Measurements from ENCODE around the gene TMEM243.

The TMEM243 gene

DNA sequence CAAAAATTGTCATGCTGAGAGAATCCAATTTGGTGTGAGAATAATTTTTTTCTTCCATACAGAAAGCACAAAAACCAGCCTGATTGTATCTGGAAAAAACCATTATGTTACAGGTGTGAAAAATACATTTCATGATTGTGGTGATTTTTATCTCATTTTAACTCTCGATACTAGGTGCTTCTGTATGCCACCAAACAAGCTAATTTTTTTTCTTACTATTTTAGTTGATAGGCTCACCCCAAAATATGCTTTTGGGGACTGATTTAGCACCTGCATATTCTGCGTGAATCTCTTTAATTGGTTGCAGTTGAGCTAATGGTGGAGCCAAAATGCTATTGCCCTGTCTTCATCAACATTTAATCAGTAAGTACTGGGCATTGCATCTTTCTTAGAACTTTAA, 65.4 kb downstream of the TMEM243 start:
- H3K27ac Mint-ChIP-seq: peak overlapping the region; percentile 46
- DNase-seq (ENCODE audit: low spot score in 2 of 2): no peak
- no peaks in the 10 kb centered on the region for H3K9me3 Mint-ChIP-seq
- ATAC-seq: no peak
- H3K4me3 Mint-ChIP-seq: peak overlapping the region; percentile 87
- peaks cover 39% of the 10 kb centered on the region for H3K4me1 Mint-ChIP-seq
- H3K36me3 Mint-ChIP-seq: peaks cover 59% of the 10 kb centered on the region

DNA sequence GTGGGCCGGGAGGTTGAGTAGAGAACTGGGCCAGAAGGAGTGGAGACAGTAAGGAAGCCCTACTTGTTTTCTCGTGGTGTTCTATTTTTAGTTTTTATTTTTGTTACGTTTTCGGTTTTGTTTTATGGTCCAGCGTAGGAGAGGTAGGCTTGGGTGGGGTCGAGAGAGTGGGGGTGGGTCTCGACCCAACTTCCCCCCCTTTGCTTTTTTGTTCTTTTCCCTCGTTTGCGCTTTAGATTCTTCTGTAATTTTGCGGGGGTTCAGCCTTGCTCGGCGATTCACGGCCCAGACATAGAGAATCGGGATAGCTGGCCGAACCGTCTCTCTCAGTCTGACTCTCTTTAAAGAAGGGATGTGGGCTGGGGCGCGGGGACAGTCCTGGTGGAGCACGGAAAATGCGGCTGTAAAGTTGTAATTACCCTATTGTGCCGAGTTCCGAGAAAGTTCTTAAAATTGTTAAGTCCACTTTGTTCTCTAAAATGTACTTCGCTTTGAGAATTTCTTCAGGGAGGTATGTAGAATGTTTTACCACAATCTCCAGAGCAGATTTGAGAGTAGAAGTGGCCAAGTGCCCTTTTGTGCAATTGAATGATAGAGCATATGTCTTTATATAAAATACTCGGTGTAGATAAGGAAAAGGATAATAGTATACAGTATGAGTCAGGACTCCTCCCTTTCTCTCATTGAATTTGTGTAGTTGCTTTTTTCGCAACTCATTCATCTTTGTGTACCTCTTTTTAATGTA, 66.5 kb downstream of the TMEM243 start:
- DNase-seq (ENCODE audit: low spot score in 2 of 2) (peak; percentile 16 to 66), ATAC-seq (peak; percentile 48)
- H3K36me3 Mint-ChIP-seq: peaks cover 55% of the 10 kb centered on the region
- H3K27ac Mint-ChIP-seq: peak overlapping the region; percentile 94
- peak overlapping the region; percentile 87 for H3K4me3 Mint-ChIP-seq
- no peaks in the 10 kb centered on the region for H3K9me3 Mint-ChIP-seq
- H3K4me1 Mint-ChIP-seq: peaks cover 39% of the 10 kb centered on the region

DNA sequence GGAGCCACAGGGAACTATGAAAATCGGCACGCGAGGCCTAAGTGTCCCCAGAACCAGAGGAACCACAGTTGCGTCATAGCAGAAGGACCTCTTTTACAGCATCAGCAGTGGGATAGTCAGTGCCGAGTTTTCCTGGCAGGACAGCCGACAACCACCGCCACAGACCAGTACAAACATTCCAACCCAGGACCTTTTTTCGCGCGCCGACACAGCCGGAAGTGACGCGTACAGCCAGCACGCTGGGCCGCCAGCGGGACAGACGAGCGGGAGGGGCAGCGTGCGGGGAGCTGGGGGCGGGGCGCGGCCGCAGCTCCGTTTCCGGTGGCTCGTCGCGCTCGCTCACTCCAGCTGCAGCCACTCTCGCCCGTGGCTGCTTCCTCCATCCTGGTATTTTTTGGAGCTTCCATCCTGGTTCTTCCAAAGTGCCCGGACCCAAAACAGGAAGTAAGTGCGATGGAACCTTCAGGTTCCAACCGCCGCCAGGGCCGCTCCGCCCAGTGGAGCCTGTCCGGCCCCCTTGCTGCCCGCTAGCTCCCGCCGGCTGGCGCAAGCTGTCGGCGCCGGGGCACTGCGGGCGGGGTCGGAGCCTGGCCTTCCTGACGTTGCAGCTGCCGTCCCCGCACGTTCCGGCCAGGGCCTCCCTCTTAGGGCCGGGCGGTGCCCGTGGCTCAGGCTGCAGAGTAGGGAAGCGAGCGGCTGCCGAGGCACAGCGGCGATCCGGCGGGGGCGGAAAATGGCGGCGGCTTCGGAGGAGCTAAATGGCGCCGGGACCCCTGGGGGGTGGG, 67.2 kb downstream of the TMEM243 start, which contains the start of gene DMTF1:
DMTF1 (plus strand) TSS at position 342 of the 785 bp plus-strand sequence. CDS start 12,489 bp downstream, outside the sequence.
- peak; percentile 77 to 91 for DNase-seq (ENCODE audit: low spot score in 2 of 2)
- Mint-ChIP-seq H3K4me3 (peak within 1 kb of the TSS; percentile 87), H3K9me3 (no peaks in the 10 kb centered on the region), H3K4me1 (peaks cover 36% of the 10 kb centered on the region), H3K27ac (peak within 1 kb of the TSS; percentile 94), H3K36me3 (peaks cover 49% of the 10 kb centered on the region)
- ATAC-seq: peak; percentile 93

DNA sequence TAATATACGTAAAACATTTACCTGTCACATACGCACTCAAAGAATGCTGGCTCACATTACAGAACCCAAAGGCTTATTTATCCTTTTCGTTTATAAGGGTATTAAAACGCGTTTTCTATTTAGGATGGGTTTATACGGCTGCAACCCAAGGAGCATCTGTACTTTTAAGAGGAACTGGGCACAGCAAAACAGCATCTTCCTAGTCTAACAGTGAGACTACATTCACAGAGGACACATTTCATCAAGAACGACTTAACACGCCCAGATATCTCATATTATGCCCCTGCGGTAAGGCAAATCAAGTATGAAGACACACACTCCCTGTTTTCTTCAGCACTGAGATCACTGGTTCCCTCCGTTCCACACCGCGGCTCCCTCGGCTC, 67.8 kb downstream of the TMEM243 start:
- peak overlapping the region; percentile 87 for H3K4me3 Mint-ChIP-seq
- H3K4me1 Mint-ChIP-seq: peaks cover 30% of the 10 kb centered on the region
- H3K9me3 Mint-ChIP-seq: no peaks in the 10 kb centered on the region
- peak; percentile 46 for ATAC-seq
- DNase-seq (ENCODE audit: low spot score in 2 of 2): no peak
- peaks cover 45% of the 10 kb centered on the region for H3K36me3 Mint-ChIP-seq
- H3K27ac Mint-ChIP-seq: peak overlapping the region; percentile 94

DNA sequence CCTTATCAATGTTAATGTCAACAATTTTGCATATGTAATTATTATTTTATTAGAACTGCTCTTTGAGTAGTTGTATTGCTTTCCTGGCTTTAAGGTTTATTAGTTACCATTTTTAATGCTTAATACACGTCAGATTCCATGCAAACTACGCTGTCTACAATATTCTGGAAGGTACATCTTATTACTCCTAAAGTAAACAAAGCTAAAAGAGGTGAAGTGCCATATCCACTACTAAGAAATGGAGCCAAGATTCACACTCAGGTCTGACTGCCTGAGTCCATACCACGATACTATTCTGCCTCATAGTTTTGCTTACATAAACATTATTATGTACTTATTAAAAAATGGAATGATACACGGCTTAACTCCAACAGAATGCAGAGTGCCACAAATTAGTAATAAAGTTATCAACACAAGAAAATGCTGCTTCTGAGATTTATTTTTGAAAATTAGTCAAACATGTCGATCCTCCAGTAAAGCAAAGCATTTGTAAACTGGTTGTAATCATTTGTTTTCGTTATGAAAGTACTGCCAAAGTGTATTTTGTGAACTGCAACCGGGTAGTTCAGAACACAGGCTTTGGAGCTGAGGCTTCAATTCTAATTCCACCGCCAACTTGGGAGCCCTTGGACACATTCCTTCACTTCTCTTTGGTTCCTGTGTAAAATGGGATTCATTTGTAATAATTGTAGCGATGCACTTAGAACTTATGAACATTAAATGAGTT, 68.4 kb downstream of the TMEM243 start:
- Mint-ChIP-seq H3K27ac (peak overlapping the region; percentile 94), H3K36me3 (peaks cover 39% of the 10 kb centered on the region), H3K4me3 (peak overlapping the region; percentile 87), H3K9me3 (no peaks in the 10 kb centered on the region), H3K4me1 (peaks cover 25% of the 10 kb centered on the region)
- ATAC-seq (no peak), DNase-seq (ENCODE audit: low spot score in 2 of 2) (no peak)

DNA sequence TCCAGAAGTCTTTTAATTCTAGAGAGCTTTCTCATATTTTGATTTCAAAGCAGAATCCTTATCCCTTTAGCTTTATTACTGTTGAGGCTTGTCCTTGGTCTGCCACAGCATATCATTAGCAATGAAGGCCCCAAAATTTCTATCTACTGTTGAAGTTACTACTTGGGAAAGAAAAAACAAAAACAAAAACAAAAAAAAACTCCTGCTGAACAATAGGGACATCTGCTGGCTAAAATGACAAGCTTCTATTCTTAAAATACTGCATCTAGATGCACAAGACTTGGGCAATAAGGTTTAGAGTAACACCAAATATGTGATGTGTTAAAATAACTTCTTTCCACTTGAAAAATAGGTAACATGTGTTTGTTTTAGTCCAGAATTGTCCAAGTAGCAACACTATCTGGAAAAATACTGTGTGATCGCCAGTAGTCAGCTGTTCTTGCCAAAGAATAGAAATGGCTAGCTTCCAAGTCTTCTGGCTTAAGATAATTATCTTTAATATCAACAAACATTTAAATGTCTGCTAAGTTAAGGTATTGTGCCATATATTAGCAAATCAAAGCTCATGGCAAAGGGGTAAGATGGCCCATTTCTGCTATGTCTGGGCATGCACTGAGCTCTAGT, 71.1 kb downstream of the TMEM243 start:
- no peak for ATAC-seq
- H3K4me3 Mint-ChIP-seq: no peak overlapping the region
- H3K36me3 Mint-ChIP-seq: peaks cover 17% of the 10 kb centered on the region
- H3K4me1 Mint-ChIP-seq: peaks cover 22% of the 10 kb centered on the region
- no peaks in the 10 kb centered on the region for H3K9me3 Mint-ChIP-seq
- DNase-seq (ENCODE audit: low spot score in 2 of 2): no peak
- H3K27ac Mint-ChIP-seq: no peak overlapping the region

DNA sequence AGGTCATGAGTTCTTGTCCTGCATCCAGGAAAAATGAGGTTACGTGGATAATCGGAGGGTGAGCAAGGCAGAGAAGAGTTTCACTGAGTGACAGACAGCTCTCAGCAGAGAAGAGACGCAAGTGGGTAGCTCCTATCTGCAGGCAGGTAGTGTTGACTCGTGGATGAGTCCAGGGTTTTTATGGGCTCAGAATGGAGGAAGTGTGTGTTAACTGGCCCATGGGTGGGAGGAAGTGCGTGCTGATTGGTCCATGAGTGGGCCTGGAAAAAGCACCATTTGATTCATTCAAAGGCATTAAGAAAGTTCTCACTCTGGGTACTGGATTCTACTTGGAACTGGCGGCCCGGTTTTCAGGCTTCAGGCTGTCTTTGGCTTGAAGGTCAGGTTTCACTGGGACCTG, 72.0 kb downstream of the TMEM243 start:
- Mint-ChIP-seq H3K9me3 (no peaks in the 10 kb centered on the region), H3K36me3 (peaks cover 7% of the 10 kb centered on the region), H3K4me3 (no peak overlapping the region), H3K27ac (no peak overlapping the region), H3K4me1 (peaks cover 22% of the 10 kb centered on the region)
- ATAC-seq (no peak), DNase-seq (ENCODE audit: low spot score in 2 of 2) (no peak)

DNA sequence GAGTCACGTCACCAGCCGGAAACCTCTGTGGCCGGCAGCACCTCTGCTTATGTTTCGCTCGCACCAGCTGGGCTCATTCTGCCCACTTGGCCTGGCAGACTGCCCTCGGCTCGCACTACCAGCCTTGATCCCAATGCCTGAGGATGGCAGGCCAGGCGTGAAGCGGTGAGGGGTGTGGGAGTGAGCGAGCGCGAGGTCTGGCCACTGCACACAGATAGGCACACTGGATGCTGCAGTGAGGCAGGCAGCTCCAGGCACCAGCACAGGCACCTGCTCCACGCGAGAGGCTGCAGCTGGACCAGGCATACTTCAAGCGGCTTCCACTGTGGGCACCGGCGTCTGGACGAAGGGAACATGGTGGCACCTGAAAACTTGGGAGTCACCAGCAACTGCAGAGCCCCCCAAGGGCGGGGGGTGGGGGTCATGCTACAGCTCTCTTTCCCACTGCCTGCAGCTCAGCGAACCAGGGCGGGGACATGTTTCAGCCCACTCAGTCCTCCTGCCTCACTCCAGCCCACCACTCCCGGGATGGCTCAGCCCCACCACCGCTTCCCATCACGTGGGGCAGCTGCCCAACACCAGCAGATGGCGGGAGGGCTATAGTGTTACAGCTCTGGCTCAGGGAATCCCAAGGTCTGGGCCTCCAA, 72.7 kb downstream of the TMEM243 start:
- H3K36me3 Mint-ChIP-seq: peaks cover 1% of the 10 kb centered on the region
- H3K4me3 Mint-ChIP-seq: no peak overlapping the region
- no peaks in the 10 kb centered on the region for H3K9me3 Mint-ChIP-seq
- no peak overlapping the region for H3K27ac Mint-ChIP-seq
- no peak for DNase-seq (ENCODE audit: low spot score in 2 of 2)
- peaks cover 18% of the 10 kb centered on the region for H3K4me1 Mint-ChIP-seq
- no peak for ATAC-seq
